GM12873 (cell line): ENCODE measurements around the gene FAM3C.

ENCODE experiments used
- TF ChIP-seq, protein P1 (sequence below): IDR thresholded peaks from 2 replicates; pipeline ENCODE4 v1.5.1; 2012; ENCODE audit warnings: low read depth, mild to moderate bottlenecking, moderate library complexity, low read length, control low read depth; ENCODE audit not compliant: insufficient read depth; ENCODE audit errors: missing control alignments

Gene FAM3C

DNA sequence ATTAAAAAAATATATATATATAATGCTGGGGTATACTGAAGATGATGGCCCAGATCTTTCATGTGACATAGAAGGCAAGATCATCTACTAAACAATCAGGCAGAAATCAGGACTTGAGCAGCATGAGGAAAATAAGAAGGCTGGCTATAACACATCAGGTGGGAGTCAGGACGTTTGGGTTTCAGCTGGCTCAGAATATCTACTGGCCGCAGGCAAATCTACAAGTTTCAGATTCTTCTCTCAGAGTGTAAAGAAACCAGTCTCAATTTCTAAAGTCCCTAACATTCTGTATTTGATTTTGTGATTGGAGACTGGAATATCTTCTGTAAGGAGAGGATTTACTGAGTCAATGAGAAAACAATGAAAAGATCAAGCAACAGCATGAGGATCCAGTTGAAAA is 37.7 kb upstream of the FAM3C start:
- TF ChIP-seq, protein P1, sequence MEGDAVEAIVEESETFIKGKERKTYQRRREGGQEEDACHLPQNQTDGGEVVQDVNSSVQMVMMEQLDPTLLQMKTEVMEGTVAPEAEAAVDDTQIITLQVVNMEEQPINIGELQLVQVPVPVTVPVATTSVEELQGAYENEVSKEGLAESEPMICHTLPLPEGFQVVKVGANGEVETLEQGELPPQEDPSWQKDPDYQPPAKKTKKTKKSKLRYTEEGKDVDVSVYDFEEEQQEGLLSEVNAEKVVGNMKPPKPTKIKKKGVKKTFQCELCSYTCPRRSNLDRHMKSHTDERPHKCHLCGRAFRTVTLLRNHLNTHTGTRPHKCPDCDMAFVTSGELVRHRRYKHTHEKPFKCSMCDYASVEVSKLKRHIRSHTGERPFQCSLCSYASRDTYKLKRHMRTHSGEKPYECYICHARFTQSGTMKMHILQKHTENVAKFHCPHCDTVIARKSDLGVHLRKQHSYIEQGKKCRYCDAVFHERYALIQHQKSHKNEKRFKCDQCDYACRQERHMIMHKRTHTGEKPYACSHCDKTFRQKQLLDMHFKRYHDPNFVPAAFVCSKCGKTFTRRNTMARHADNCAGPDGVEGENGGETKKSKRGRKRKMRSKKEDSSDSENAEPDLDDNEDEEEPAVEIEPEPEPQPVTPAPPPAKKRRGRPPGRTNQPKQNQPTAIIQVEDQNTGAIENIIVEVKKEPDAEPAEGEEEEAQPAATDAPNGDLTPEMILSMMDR = no peak

DNA sequence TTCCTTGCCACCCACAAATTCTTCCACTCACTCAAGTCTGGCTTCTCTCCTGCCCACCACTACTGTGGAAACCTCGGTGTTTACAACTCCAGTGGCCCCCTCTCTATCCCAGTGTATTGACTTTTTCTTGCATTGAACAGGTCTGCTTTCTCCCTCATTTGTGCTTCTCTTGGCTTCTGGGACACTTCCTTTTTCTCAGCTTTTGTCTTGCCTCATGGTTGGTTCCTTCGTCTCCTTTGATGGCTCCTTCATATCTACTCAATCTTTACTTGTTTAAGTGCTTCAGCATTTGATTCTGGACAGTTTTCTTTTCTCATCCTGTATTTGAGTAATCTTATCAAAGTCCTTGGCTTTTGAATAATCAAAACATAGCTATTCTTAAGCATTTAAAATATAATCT is 35.9 kb upstream of the FAM3C start:
- TF ChIP-seq, protein P1 = no peak

DNA sequence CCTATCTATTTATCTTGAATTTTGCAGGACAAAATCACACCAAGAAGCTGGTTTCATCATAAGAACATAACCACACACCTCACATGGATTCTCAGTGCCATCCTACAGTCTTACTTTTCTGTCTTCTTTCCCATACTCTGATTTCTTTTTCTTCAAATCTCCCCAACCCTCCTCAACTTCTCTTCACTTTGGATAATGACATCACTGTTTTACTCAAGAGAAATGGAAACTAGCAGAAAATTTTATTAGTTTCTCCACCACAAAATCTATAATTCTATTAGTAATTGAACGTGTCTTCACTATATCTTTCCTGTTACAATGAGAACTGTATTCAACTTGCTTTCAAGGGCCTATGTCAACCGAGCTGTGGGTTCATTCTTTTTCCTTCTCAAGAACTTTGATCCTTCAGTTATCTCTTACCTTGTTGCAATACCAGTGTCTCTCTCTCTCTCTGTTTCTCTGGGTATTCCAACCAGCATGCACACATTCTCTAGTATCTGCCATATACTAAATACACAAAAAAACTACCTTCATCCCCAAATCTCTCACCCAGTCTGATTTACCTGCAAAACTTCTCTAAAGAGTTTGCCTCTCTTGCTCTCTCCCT is 35.4 kb upstream of the FAM3C start:
- TF ChIP-seq, protein P1 = no peak

DNA sequence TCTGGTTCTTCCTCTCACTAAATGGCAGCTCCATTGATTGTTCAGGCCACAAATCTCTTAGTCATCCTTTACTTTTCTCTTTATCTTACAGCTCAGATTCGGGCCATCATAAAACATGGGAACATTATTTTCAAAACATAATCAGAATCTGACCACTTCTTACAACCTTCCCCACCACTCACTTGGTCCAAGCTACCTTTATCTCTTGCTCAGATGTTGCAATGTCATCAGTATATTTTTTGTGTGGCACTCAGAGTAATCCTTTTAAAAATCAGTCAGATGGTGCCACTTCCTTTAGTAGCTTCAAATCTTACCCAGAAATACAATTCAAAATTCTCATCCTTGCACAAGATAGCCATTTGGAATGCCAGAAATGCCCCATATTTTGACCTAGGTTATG is 34.5 kb upstream of the FAM3C start:
- TF ChIP-seq, protein P1 = no peak

DNA sequence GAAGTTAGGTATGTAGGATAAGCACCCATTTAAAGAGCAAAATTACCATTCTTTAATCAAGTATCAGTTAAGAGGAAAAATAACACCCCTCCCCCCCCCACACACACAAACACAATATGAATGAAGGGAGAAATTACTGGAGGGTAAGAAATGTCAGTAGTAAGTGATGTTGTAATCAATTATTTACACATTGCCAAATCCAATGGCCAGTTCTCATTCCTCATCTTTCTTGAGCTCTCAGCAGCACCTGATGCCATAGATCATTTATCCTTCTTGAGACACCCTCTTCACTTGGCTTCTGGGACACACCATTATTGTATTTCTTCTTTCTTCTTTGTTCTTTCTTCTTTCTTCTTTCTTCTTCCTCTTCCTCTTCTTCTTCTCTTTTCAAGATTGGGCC is 33.7 kb upstream of the FAM3C start:
- TF ChIP-seq, protein P1 = no peak

- TF ChIP-seq, protein P1 = no peak
Measured at GRCh38 chr7:121428855-121429489, 32.9 kb upstream of the FAM3C start.

DNA sequence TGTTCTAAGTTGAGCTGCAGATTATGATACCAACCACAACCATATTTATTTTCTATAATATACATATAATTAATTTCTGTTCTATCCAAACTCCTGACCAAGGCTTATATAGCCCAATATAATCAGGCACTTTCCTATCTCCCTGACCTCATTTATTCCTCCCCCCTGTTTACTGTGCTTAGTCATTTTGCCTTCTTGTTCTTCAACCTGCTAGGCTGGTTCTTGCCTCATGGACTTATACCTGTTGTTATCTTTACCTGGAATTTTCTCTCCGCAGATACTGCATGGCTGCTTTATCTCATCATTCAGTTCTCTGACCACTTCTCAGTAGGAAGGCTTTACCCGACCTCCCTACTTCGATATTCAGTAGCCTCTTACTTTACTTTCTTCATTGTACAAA is 24.9 kb upstream of the FAM3C start:
- TF ChIP-seq, protein P1 = no peak
